ENCODE data around the gene NCOR2. TPM values are rescaled to one million over a fixed set of nuclear protein-coding genes. Genes with fewer than 3 reads are reported as not detected.

Gene NCOR2
- total and polyA plus RNA-seq, 2 of the 8 experiments (the other 6 are each of a cell fraction or from before 2014, with no cell fraction given), result 14.8 to 275 TPM

DNA sequence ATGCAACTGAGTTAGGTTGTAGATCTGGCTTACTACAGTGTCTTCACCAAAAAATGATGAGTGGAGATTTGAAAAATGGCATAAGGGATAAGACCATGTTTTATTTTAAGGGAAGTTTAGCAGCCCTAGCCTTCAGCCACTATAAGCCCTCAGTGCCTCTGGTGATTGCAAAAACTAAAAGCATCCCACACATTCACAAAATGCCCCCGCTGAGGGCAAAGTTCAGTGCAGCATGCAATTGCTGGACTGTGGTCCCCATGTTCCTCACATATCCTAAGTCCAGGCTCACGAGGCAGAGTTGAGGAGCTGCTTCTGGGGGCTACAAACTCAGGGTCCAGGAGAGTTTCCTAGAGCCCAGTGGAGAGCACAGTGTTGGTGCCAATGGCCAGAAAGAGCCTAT lies 29.6 kb upstream of the NCOR2 start:
- H3K4me2 ChIP-seq (ENCODE audit: insufficient read depth in 1 of 2, low read depth in 2 of 2, low read length in 2 of 2), result no peak overlapping the region
- H2AFZ ChIP-seq (ENCODE audit: low read length), result no peak overlapping the region
- peaks cover 0 to 2% (median 0%) of the 10 kb centered on the region in 4 experiments; a peak in 1 of 7 replicates for H3K27me3 ChIP-seq (replicated peaks in 1 of 4; ENCODE audit: control insufficient read depth in 3 of 4, extremely low read depth in 1 of 4, insufficient read depth in 3 of 4, low read length in 3 of 4)
- no peak overlapping the region for H4K8ac ChIP-seq (ENCODE audit: extremely low read depth, insufficient read depth, low read length)
- 85% methylated on average over 2 of the region's 2 CpGs; no CpG with 5 or more reads in 1 of the 2 experiments for WGBS, 2 experiments (ENCODE audit: extremely low coverage in 1 of 2, insufficient coverage in 1 of 2, insufficient read length in 1 of 2, insufficient replicate concordance in 2 of 2, low coverage in 1 of 2, low lambda C conversion rate in 2 of 2, missing lambda C conversion rate in 1 of 2)
- no peaks in the 10 kb centered on the region for H3K79me2 ChIP-seq (ENCODE audit: control insufficient read depth in 1 of 2, insufficient read depth in 2 of 2, low read length in 2 of 2)
- no peaks in the 10 kb centered on the region for H3K9me3 ChIP-seq (ENCODE audit: insufficient read depth in 2 of 2, low read depth in 1 of 2, low read length in 1 of 2)
- H3K36me3 ChIP-seq (ENCODE audit: control insufficient read depth in 2 of 4, insufficient read depth in 4 of 4, low read length in 3 of 4), result no peaks in the 10 kb centered on the region
- no peak overlapping the region for H3K18ac ChIP-seq (ENCODE audit: extremely low read depth, low read length)
- no peaks in the 10 kb centered on the region for H3K23me2 ChIP-seq (ENCODE audit: low read depth, low read length)
- peaks cover 0 to 3% (median 0%) of the 10 kb centered on the region in 4 experiments; a peak in 2 of 7 replicates for H3K4me1 ChIP-seq (replicated peaks in 1 of 4; ENCODE audit: control insufficient read depth in 3 of 4, insufficient read depth in 4 of 4, low read length in 3 of 4)
- no peaks in the 10 kb centered on the region for H4K20me1 ChIP-seq (replicated peaks in 1 of 2; ENCODE audit: control insufficient read depth in 1 of 2, insufficient read depth in 2 of 2, low read length in 2 of 2)
- H3K79me1 ChIP-seq (ENCODE audit: low read depth, low read length), result no peaks in the 10 kb centered on the region
- ChIA-PET CTCF (ENCODE audit: partially characterized antibody) (interaction anchor here (0.6 to 1.3 kb wide), 2 partner anchors 9 to 82 kb away, joined by 3 to 4 read pairs; no protein-coding TSS in a partner anchor), POLR2A (ENCODE audit: partially characterized antibody) (no interaction called here)
- H2BK5ac ChIP-seq (ENCODE audit: low read depth, low read length), result no peak overlapping the region
- no peak overlapping the region for H3K9ac ChIP-seq (replicated peaks in 1 of 4; ENCODE audit: extremely low read depth in 1 of 4, low read depth in 3 of 4, low read length in 3 of 4)
- no peak overlapping the region for H2BK15ac ChIP-seq (ENCODE audit: low read length)
- no peak overlapping the region for H3K14ac ChIP-seq (ENCODE audit: insufficient read length)
- H3K56ac ChIP-seq (replicated peaks; ENCODE audit: insufficient read length, low read depth, low read length), result no peak overlapping the region
- no peak overlapping the region for H3K27ac ChIP-seq (ENCODE audit: low read depth, low read length)
- FAIRE-seq (no peak), DNase-seq (ENCODE audit: low read depth in 1 of 2, low spot score in 2 of 2) (no peak)
- H4K91ac ChIP-seq (replicated peaks; ENCODE audit: insufficient read length, low read length), result no peak overlapping the region
- H2BK12ac ChIP-seq (ENCODE audit: low read depth, low read length), result no peak overlapping the region
- no peak overlapping the region for H2BK120ac ChIP-seq (replicated peaks; ENCODE audit: low read depth, low read length)
- H3K23ac ChIP-seq (ENCODE audit: insufficient read length), result no peak overlapping the region
- H3K4me3 ChIP-seq (ENCODE audit: extremely low read depth in 1 of 4, insufficient read depth in 2 of 4, low read depth in 3 of 4, low read length in 4 of 4), result no peak overlapping the region
- H2AK5ac ChIP-seq (ENCODE audit: low read depth, low read length), result no peak overlapping the region
- H2BK20ac ChIP-seq (ENCODE audit: low read length), result no peak overlapping the region
- no peak overlapping the region for H3K4ac ChIP-seq (replicated peaks; ENCODE audit: insufficient read length, low read depth, low read length)
- no peak overlapping the region for H4K5ac ChIP-seq (ENCODE audit: insufficient read length, low read depth, low read length)
- TF ChIP-seq SIN3A (conservative IDR thresholded peaks at IDR 0.05 in 1 of 2, IDR thresholded peaks at IDR 0.05 in 1 of 2; ENCODE audit: low read depth in 1 of 2, low read length in 2 of 2), result no peak
- TF ChIP-seq CTCF (IDR thresholded peaks at IDR 0.05; ENCODE audit: control extremely low read depth in 1 of 3, insufficient read depth in 1 of 3, low read depth in 1 of 3, low read length in 3 of 3), result no peak
- no peak for TF ChIP-seq SIRT6 (IDR thresholded peaks at IDR 0.05; ENCODE audit: low read length)
- TF ChIP-seq ZNF274 (IDR thresholded peaks at IDR 0.05; ENCODE audit: borderline replicate concordance, extremely low read depth, low read length), result no peak
- TF ChIP-seq CHD1 (IDR thresholded peaks at IDR 0.05; ENCODE audit: low read depth, low read length), result no peak
- no peak for TF ChIP-seq EZH2 (IDR thresholded peaks at IDR 0.05; ENCODE audit: low read depth, low read length, severe bottlenecking)
- no peak for TF ChIP-seq RAD21 (IDR thresholded peaks at IDR 0.05 in 1 of 2, conservative IDR thresholded peaks at IDR 0.05 in 1 of 2; ENCODE audit: low read depth in 2 of 2, low read length in 2 of 2)
- no peak for TF ChIP-seq CEBPB (IDR thresholded peaks at IDR 0.05; ENCODE audit: low read depth, low read length)
- no peak for TF ChIP-seq PHF8 (conservative IDR thresholded peaks at IDR 0.05; ENCODE audit: low read depth, low read length)
- no peak for TF ChIP-seq NRF1 (IDR thresholded peaks at IDR 0.05; ENCODE audit: low read depth, low read length)
- TF ChIP-seq POU5F1 (IDR thresholded peaks at IDR 0.05; ENCODE audit: low read depth, low read length), result no peak

All from H1 (cell line).